ENCODE measurements around the gene SLC7A5.
"Not testable (repeated sequence)": the region's sequence is repeated elsewhere in the genome, so short reads cannot be mapped to it uniquely, and the experiment has no call there.

DNA sequence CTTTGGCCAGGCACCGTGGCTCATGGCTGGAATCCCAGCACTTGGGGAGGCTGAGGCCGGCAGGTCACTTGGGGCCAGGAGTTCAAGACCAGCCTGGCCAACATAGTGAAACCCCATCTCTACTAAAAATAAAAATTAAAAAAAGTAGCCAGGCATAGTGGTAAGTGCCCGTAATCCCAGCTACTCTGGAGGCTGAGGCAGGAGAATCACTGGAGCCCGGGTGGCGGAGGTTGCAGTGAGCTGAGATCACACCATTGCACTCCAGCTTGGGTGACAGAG, 43.5 kb downstream of the SLC7A5 start:
- TF ChIP-seq BHLHE40 (IDR thresholded peaks at IDR 0.05; ENCODE audit: borderline replicate concordance); FOXM1 (IDR thresholded peaks at IDR 0.05; ENCODE audit: borderline replicate concordance); FOXK2 (IDR thresholded peaks at IDR 0.05); TARDBP (IDR thresholded peaks at IDR 0.05); ELF4 (IDR thresholded peaks at IDR 0.05); CTBP1 (IDR thresholded peaks at IDR 0.05; ENCODE audit: borderline replicate concordance); SP1 (IDR thresholded peaks at IDR 0.05); FOXA1 (IDR thresholded peaks at IDR 0.05); L3MBTL2 (conservative IDR thresholded peaks at IDR 0.05); LEF1 (IDR thresholded peaks at IDR 0.05; ENCODE audit: borderline replicate concordance): not testable (repeated sequence)

Measured in HEK293T (cell line).